GM12891 (cell line): ENCODE measurements around the gene EXOC5.

Source experiments
- PAX5 ChIP-seq: IDR thresholded peaks from 2 replicates; pipeline ENCODE4 v1.6.1; 2011; ENCODE audit warnings: low read length, moderate library complexity, mild to moderate bottlenecking; ENCODE audit not compliant: insufficient read depth, severe bottlenecking
- POLR2A ChIP-seq: IDR thresholded peaks from 2 replicates; pipeline ENCODE4 v1.6.1; 2011; ENCODE audit warnings: low read depth, low read length, control low read depth
- POLR2AphosphoS5 ChIP-seq: IDR thresholded peaks from 2 replicates; pipeline ENCODE4 v1.6.1; 2011; ENCODE audit warnings: low read depth, low read length, control low read depth
- POU2F2 ChIP-seq: IDR thresholded peaks from 2 replicates; pipeline ENCODE4 v1.6.1; 2011; ENCODE audit warnings: low read depth, mild to moderate bottlenecking, control low read depth, low read length, moderate library complexity
- SPI1 ChIP-seq: IDR thresholded peaks from 2 replicates; pipeline ENCODE4 v1.6.1; 2011; ENCODE audit warnings: low read depth, low read length, control low read depth
- TAF1 ChIP-seq: IDR thresholded peaks from 2 replicates; pipeline ENCODE4 v1.6.1; 2011; ENCODE audit warnings: low read depth, low read length, control low read depth

GRCh38 chr14:57314396-57315089 lies 45.8 kb upstream of the EXOC5 start:
- no peak for TF ChIP-seq POLR2A
- no peak for TF ChIP-seq POLR2AphosphoS5
- TF ChIP-seq TAF1: no peak
- TF ChIP-seq SPI1: no peak
- no peak for TF ChIP-seq PAX5
- TF ChIP-seq POU2F2: no peak
